OCI-M1 (cell line): Measurements from ENCODE around the gene TSPAN9.

ENCODE experiments used
- DNase-seq: peaks from one replicate; lab custom pipeline; 2025; lab: John Stamatoyannopoulos, UW

TSPAN9 gene

GRCh38 chr12:3101309-3102024, 24.3 kb downstream of the TSPAN9 start:
- DNase-seq = no peak

- no peak for DNase-seq
Measured at GRCh38 chr12:3102771-3103410, 25.7 kb downstream of the TSPAN9 start.

GRCh38 chr12:3103806-3104205, 26.6 kb downstream of the TSPAN9 start:
- no peak for DNase-seq

GRCh38 chr12:3105690-3106479, 28.7 kb downstream of the TSPAN9 start:
- DNase-seq = no peak

- DNase-seq = no peak
Measured at GRCh38 chr12:3106579-3106978, 29.4 kb downstream of the TSPAN9 start.

GRCh38 chr12:3107071-3107583, 29.9 kb downstream of the TSPAN9 start:
- DNase-seq = no peak

- no peak for DNase-seq
Measured at GRCh38 chr12:3107954-3108353, 30.8 kb downstream of the TSPAN9 start.

GRCh38 chr12:3110578-3110977, 33.4 kb downstream of the TSPAN9 start:
- no peak for DNase-seq

GRCh38 chr12:3113671-3114325, 36.6 kb downstream of the TSPAN9 start:
- DNase-seq = no peak

- DNase-seq = no peak
Measured at GRCh38 chr12:3114671-3115070, 37.5 kb downstream of the TSPAN9 start.

GRCh38 chr12:3115078-3115477, 37.9 kb downstream of the TSPAN9 start:
- DNase-seq = no peak

- DNase-seq = no peak
Measured at GRCh38 chr12:3116106-3116844, 39.1 kb downstream of the TSPAN9 start.

GRCh38 chr12:3117144-3117581, 40.0 kb downstream of the TSPAN9 start:
- DNase-seq = no peak

GRCh38 chr12:3117591-3118015, 40.4 kb downstream of the TSPAN9 start:
- no peak for DNase-seq

- no peak for DNase-seq
Measured at GRCh38 chr12:3119192-3119755, 42.1 kb downstream of the TSPAN9 start.

GRCh38 chr12:3119756-3120601, 42.8 kb downstream of the TSPAN9 start:
- DNase-seq = no peak

GRCh38 chr12:3120701-3121100, 43.5 kb downstream of the TSPAN9 start:
- no peak for DNase-seq

GRCh38 chr12:3122841-3123678, 45.9 kb downstream of the TSPAN9 start:
- DNase-seq = no peak

GRCh38 chr12:3123729-3124128, 46.5 kb downstream of the TSPAN9 start:
- no peak for DNase-seq
